ENCODE measurements around the gene PTPRG. TPM values are rescaled to one million over a fixed set of nuclear protein-coding genes. Genes with fewer than 3 reads are reported as not detected.

PTPRG gene
- total RNA-seq, 2 donors from 2014 or later, result 76.5 to 108 TPM

DNA sequence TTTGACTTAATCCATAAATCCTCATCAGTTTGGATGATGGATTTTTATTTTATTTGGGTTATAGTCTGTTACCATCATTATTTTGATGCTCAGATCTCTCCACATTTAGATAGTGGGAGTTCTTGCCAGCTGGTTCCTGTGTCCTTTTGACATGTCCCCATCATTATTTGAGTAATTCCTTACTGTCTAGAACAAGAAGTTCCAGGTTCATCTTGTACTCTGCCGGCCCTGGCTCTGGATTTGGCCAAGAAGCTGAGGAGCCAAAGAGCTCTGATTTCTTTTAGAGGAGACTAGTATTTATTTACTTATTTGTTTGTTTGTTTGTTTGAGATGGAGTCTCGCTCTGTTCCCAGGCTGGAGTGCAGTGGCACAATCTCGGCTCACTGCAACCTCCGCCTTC lies 54.3 kb downstream of the PTPRG start:
- no peaks in the 10 kb centered on the region for H3K4me1 ChIP-seq (ENCODE audit: control insufficient read depth, insufficient read depth, low read length)
- TF ChIP-seq, protein P1, sequence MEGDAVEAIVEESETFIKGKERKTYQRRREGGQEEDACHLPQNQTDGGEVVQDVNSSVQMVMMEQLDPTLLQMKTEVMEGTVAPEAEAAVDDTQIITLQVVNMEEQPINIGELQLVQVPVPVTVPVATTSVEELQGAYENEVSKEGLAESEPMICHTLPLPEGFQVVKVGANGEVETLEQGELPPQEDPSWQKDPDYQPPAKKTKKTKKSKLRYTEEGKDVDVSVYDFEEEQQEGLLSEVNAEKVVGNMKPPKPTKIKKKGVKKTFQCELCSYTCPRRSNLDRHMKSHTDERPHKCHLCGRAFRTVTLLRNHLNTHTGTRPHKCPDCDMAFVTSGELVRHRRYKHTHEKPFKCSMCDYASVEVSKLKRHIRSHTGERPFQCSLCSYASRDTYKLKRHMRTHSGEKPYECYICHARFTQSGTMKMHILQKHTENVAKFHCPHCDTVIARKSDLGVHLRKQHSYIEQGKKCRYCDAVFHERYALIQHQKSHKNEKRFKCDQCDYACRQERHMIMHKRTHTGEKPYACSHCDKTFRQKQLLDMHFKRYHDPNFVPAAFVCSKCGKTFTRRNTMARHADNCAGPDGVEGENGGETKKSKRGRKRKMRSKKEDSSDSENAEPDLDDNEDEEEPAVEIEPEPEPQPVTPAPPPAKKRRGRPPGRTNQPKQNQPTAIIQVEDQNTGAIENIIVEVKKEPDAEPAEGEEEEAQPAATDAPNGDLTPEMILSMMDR (conservative IDR thresholded peaks at IDR 0.05), result no peak
- H3K27ac ChIP-seq (ENCODE audit: low read depth, low read length), result no peak overlapping the region
- Mint-ChIP-seq H3K4me1 (peaks cover 26% of the 10 kb centered on the region), H3K27me3 (ENCODE audit: insufficient read depth) (no peaks in the 10 kb centered on the region), H3K36me3 (ENCODE audit: low read depth) (peaks cover 6% of the 10 kb centered on the region), H3K4me3 (no peak overlapping the region), H3K27ac (no peak overlapping the region), H3K9me3 (no peaks in the 10 kb centered on the region)
- H3K9ac ChIP-seq (ENCODE audit: extremely low read depth, low read length, poor library complexity, severe bottlenecking), result no peak overlapping the region
- no peaks in the 10 kb centered on the region for H3K9me3 ChIP-seq (ENCODE audit: control insufficient read depth, low read length)
- 98 to 100% methylated on average over 2 to 4 of the region's 4 CpGs for whole genome bisulfite sequencing, 2 experiments (ENCODE audit: insufficient coverage in 1 of 2, insufficient read length in 1 of 2)
- H3K36me3 ChIP-seq (ENCODE audit: control insufficient read depth, insufficient read depth, low read length), result no peaks in the 10 kb centered on the region
- DNase-seq, result no peak
- no peak overlapping the region for H3K4me3 ChIP-seq (ENCODE audit: low read length)
- H3K27me3 ChIP-seq (ENCODE audit: control insufficient read depth, insufficient read depth, low read length, poor library complexity, severe bottlenecking), result no peaks in the 10 kb centered on the region

GRCh38 chr3:61616586-61616985 lies 55.2 kb downstream of the PTPRG start:
- Histone ChIP-seq H3K4me1 (ENCODE audit: control insufficient read depth, insufficient read depth, low read length) (no peaks in the 10 kb centered on the region), H3K9me3 (ENCODE audit: control insufficient read depth, low read length) (no peaks in the 10 kb centered on the region), H3K9ac (ENCODE audit: extremely low read depth, low read length, poor library complexity, severe bottlenecking) (no peak overlapping the region), H3K27ac (ENCODE audit: low read depth, low read length) (no peak overlapping the region), H3K4me3 (ENCODE audit: low read length) (no peak overlapping the region), H3K27me3 (ENCODE audit: control insufficient read depth, insufficient read depth, low read length, poor library complexity, severe bottlenecking) (no peaks in the 10 kb centered on the region), H3K36me3 (ENCODE audit: control insufficient read depth, insufficient read depth, low read length) (no peaks in the 10 kb centered on the region)
- no peak overlapping the region for H3K27ac Mint-ChIP-seq
- H3K9me3 Mint-ChIP-seq, result no peaks in the 10 kb centered on the region
- DNase-seq, result no peak
- WGBS, 2 experiments (ENCODE audit: insufficient coverage in 1 of 2, insufficient read length in 1 of 2), result 92 to 95% methylated on average over 2 to 6 of the region's 6 CpGs
- TF ChIP-seq, protein P1 (conservative IDR thresholded peaks at IDR 0.05), result no peak
- peaks cover 6% of the 10 kb centered on the region for H3K36me3 Mint-ChIP-seq (ENCODE audit: low read depth)
- H3K4me3 Mint-ChIP-seq, result no peak overlapping the region
- H3K4me1 Mint-ChIP-seq, result peaks cover 28% of the 10 kb centered on the region
- no peaks in the 10 kb centered on the region for H3K27me3 Mint-ChIP-seq (ENCODE audit: insufficient read depth)

DNA sequence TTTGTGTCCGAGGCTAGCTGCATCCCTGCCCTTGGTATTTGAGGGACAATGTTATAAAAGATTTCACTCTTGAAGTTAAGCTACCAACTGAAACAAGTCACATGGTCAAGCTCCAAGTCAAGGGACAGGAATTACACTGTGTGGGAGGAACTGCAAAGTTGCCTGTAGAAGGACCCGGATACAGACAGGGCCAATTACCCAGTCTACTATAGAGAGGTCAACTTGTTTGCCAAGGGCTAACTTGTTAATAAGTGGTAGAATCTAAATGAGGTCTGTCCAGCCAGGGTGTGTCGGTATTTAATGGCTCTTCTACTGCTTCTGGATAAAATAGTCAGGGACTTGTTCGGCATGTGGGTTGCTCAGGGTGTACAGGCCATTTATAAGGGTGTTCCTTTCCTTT lies 55.7 kb downstream of the PTPRG start:
- DNase-seq, result no peak
- WGBS, 2 experiments (ENCODE audit: insufficient coverage in 1 of 2, insufficient read length in 1 of 2), result 91 to 95% methylated on average over 4 of the region's 4 CpGs
- no peaks in the 10 kb centered on the region for H3K27me3 Mint-ChIP-seq (ENCODE audit: insufficient read depth)
- Histone ChIP-seq H3K4me1 (ENCODE audit: control insufficient read depth, insufficient read depth, low read length) (no peaks in the 10 kb centered on the region), H3K4me3 (ENCODE audit: low read length) (no peak overlapping the region), H3K27me3 (ENCODE audit: control insufficient read depth, insufficient read depth, low read length, poor library complexity, severe bottlenecking) (no peaks in the 10 kb centered on the region), H3K36me3 (ENCODE audit: control insufficient read depth, insufficient read depth, low read length) (no peaks in the 10 kb centered on the region), H3K27ac (ENCODE audit: low read depth, low read length) (no peak overlapping the region), H3K9ac (ENCODE audit: extremely low read depth, low read length, poor library complexity, severe bottlenecking) (no peak overlapping the region), H3K9me3 (ENCODE audit: control insufficient read depth, low read length) (no peaks in the 10 kb centered on the region)
- H3K4me3 Mint-ChIP-seq, result no peak overlapping the region
- TF ChIP-seq, protein P1 (conservative IDR thresholded peaks at IDR 0.05), result no peak
- no peak overlapping the region for H3K27ac Mint-ChIP-seq
- peaks cover 6% of the 10 kb centered on the region for H3K36me3 Mint-ChIP-seq (ENCODE audit: low read depth)
- peaks cover 27% of the 10 kb centered on the region for H3K4me1 Mint-ChIP-seq
- H3K9me3 Mint-ChIP-seq, result no peaks in the 10 kb centered on the region
